Astrocyte (in vitro differentiated cells and primary cell): ENCODE results near the gene GRIK1. TPM values are rescaled to one million over a fixed set of nuclear protein-coding genes. Genes with fewer than 3 reads are reported as not detected.

Experiments
- DNase-seq: peaks from one replicate; pipeline ENCODE4 v3.0.0-alpha.2; 2010; ENCODE audit warnings: low read depth
- FAIRE-seq: peaks from 2 replicates; lab custom pipeline; 2011; peaks lifted over from hg19 to GRCh38; lab: Jason Lieb, UNC
- H2AFZ ChIP-seq: 2 replicates; pipeline ENCODE4 v1.6.0; 2012; ENCODE audit warnings: low read depth, low read length, inconsistent platforms
- H3K27ac ChIP-seq: 2 replicates; pipeline ENCODE4 v1.5.1; 2011; ENCODE audit warnings: low read depth, low read length, inconsistent platforms
- H3K27me3 ChIP-seq: 2 replicates; pipeline ENCODE4 v1.6.0; 2011; ENCODE audit warnings: low read length, inconsistent platforms; ENCODE audit not compliant: insufficient read depth
- H3K36me3 ChIP-seq: 2 replicates; pipeline ENCODE4 v1.5.1; 2011; ENCODE audit warnings: low read length, inconsistent platforms; ENCODE audit not compliant: insufficient read depth
- H3K4me1 ChIP-seq: 2 replicates; pipeline ENCODE4 v1.5.1; 2011; ENCODE audit warnings: low read length, inconsistent platforms; ENCODE audit not compliant: insufficient read depth
- H3K4me2 ChIP-seq: 2 replicates; pipeline ENCODE4 v1.6.0; 2012; ENCODE audit warnings: low read length, inconsistent platforms
- H3K4me3 ChIP-seq: 2 replicates; pipeline ENCODE4 v1.5.1; 2011; ENCODE audit warnings: low read depth, mild to moderate bottlenecking, low read length, inconsistent platforms; ENCODE audit not compliant: insufficient read depth
- H3K79me2 ChIP-seq: 2 replicates; pipeline ENCODE4 v1.6.0; 2012; ENCODE audit warnings: mild to moderate bottlenecking, low read length, inconsistent platforms; ENCODE audit not compliant: insufficient read depth
- H3K9ac ChIP-seq: 2 replicates; pipeline ENCODE4 v1.6.0; 2012; ENCODE audit warnings: mild to moderate bottlenecking, low read length, inconsistent platforms
- H3K9me3 ChIP-seq: 2 replicates; pipeline ENCODE4 v1.5.1; 2012; ENCODE audit warnings: low read depth, mild to moderate bottlenecking, low read length, inconsistent platforms; ENCODE audit not compliant: insufficient read depth
- H4K20me1 ChIP-seq: 2 replicates; pipeline ENCODE4 v1.6.0; 2012; ENCODE audit warnings: low read length, inconsistent platforms; ENCODE audit not compliant: insufficient read depth
- H3K27ac Mint-ChIP-seq: one replicate; pipeline ENCODE4 v1.8.0; 2021; ENCODE audit warnings: mild to moderate bottlenecking, mixed read lengths; ENCODE audit not compliant: unreplicated experiment
- H3K27me3 Mint-ChIP-seq: one replicate; pipeline ENCODE4 v1.8.0; 2021; ENCODE audit warnings: low read depth, mixed read lengths; ENCODE audit not compliant: unreplicated experiment
- H3K36me3 Mint-ChIP-seq: one replicate; pipeline ENCODE4 v1.8.0; 2021; ENCODE audit warnings: low read depth, mixed read lengths; ENCODE audit not compliant: unreplicated experiment
- H3K4me1 Mint-ChIP-seq: one replicate; pipeline ENCODE4 v1.8.0; 2021; ENCODE audit warnings: low read depth, mixed read lengths; ENCODE audit not compliant: unreplicated experiment
- H3K4me3 Mint-ChIP-seq: one replicate; pipeline ENCODE4 v1.8.0; 2021; ENCODE audit warnings: mild to moderate bottlenecking, moderate library complexity, mixed read lengths; ENCODE audit not compliant: unreplicated experiment
- H3K9me3 Mint-ChIP-seq: one replicate; pipeline ENCODE4 v1.8.0; 2021; ENCODE audit warnings: mild to moderate bottlenecking, mixed read lengths; ENCODE audit not compliant: unreplicated experiment
- CTCF ChIP-seq: IDR thresholded peaks from 2 replicates; pipeline ENCODE4 v1.5.1; 2011; ENCODE audit warnings: low read depth, mild to moderate bottlenecking, inconsistent platforms, low read length, moderate library complexity; ENCODE audit not compliant: insufficient read depth
- EZH2 ChIP-seq: IDR thresholded peaks from 2 replicates; pipeline ENCODE4 v1.6.1; 2012; ENCODE audit warnings: mild to moderate bottlenecking, low read length, inconsistent platforms; ENCODE audit not compliant: insufficient read depth
- total RNA-seq: library from RNA; stranded (reverse); gene quantifications from 2 replicates; pipeline ENCODE4 v1.2.1, GENCODE V29; 2021

The GRIK1 gene
- total RNA-seq, 1 donor from 2014 or later, result not detected

DNA sequence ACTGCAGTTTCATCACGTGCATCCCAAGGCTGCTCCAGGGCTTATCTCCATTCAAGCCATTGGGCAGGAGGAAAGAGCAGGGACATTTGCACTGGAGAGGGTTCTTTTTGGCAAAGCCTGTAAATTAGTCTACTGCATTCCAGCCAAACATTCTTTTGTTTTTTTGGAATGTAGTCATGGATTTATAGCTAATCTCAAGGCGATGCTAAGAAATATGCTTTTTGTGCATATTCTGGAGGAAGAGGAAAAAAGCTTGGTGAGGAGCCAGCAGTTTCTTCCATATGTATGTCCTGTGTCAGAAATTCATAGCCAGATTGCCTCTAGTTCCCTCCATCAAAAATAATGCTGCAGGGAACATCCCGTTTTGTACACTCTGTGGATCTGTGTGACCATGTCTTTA lies 419.6 kb downstream of the GRIK1 start:
- Histone ChIP-seq H3K4me3 (no peak overlapping the region), H3K9ac (no peak overlapping the region), H4K20me1 (no peaks in the 10 kb centered on the region), H3K79me2 (no peaks in the 10 kb centered on the region), H3K9me3 (no peaks in the 10 kb centered on the region), H2AFZ (no peak overlapping the region), H3K4me2 (no peak overlapping the region), H3K4me1 (no peaks in the 10 kb centered on the region), H3K27ac (no peak overlapping the region), H3K27me3 (no peaks in the 10 kb centered on the region), H3K36me3 (no peaks in the 10 kb centered on the region)
- TF ChIP-seq EZH2 (no peak), CTCF (no peak)
- no peak for FAIRE-seq
- peaks cover 5% of the 10 kb centered on the region for H3K9me3 Mint-ChIP-seq
- H3K4me1 Mint-ChIP-seq, result no peaks in the 10 kb centered on the region
- no peaks in the 10 kb centered on the region for H3K36me3 Mint-ChIP-seq
- no peak overlapping the region for H3K4me3 Mint-ChIP-seq
- no peak overlapping the region for H3K27ac Mint-ChIP-seq
- H3K27me3 Mint-ChIP-seq, result no peaks in the 10 kb centered on the region
- no peak for DNase-seq

- no peak for FAIRE-seq
- DNase-seq, result no peak
These were observed 425.0 kb downstream of the GRIK1 start for GRCh38 chr21:29514652-29515247.

More at GRCh38 chr21:29514652-29515247, 425.0 kb downstream of the GRIK1 start:
- Histone ChIP-seq H3K9ac (no peak overlapping the region), H3K9me3 (peaks cover 4% of the 10 kb centered on the region), H3K4me1 (no peaks in the 10 kb centered on the region), H3K36me3 (no peaks in the 10 kb centered on the region), H4K20me1 (no peaks in the 10 kb centered on the region), H3K4me2 (no peak overlapping the region), H3K79me2 (no peaks in the 10 kb centered on the region), H3K27ac (no peak overlapping the region), H3K4me3 (no peak overlapping the region), H2AFZ (no peak overlapping the region), H3K27me3 (no peaks in the 10 kb centered on the region)
- Mint-ChIP-seq H3K9me3 (peaks cover 20% of the 10 kb centered on the region), H3K27me3 (no peaks in the 10 kb centered on the region), H3K36me3 (peaks cover 4% of the 10 kb centered on the region), H3K27ac (no peak overlapping the region), H3K4me1 (no peaks in the 10 kb centered on the region), H3K4me3 (no peak overlapping the region)
- TF ChIP-seq CTCF (no peak), EZH2 (no peak)
